Trophoblast cell (in vitro differentiated cells and primary cell): ENCODE data around the gene UBE2J2.

Experiments
- DNase-seq, 2 donors: peaks; one replicate each; pipeline ENCODE4 v3.0.0-alpha.2; 2016
- H2AFZ ChIP-seq: 2 replicates; pipeline ENCODE4 v1.6.1; 2013; ENCODE audit warnings: low read length, moderate library complexity, mild to moderate bottlenecking; ENCODE audit not compliant: insufficient read depth, poor library complexity
- H2AK5ac ChIP-seq: 2 replicates; pipeline ENCODE4 v1.6.1; 2013; ENCODE audit warnings: mild to moderate bottlenecking, low read length
- H2BK120ac ChIP-seq: 2 replicates; pipeline ENCODE4 v1.6.1; 2013; ENCODE audit warnings: low read length, mild to moderate bottlenecking, moderate library complexity; ENCODE audit not compliant: insufficient read depth, poor library complexity
- H2BK12ac ChIP-seq: 2 replicates; pipeline ENCODE4 v1.6.1; 2013; ENCODE audit warnings: mild to moderate bottlenecking, low read length, moderate library complexity
- H2BK5ac ChIP-seq: 2 replicates; pipeline ENCODE4 v1.6.1; 2013; ENCODE audit warnings: low read length, low read depth, moderate library complexity, mild to moderate bottlenecking; ENCODE audit not compliant: poor library complexity
- H3K14ac ChIP-seq: 2 replicates; pipeline ENCODE4 v1.6.1; 2013; ENCODE audit warnings: mild to moderate bottlenecking, low read length
- H3K18ac ChIP-seq: 2 replicates; pipeline ENCODE4 v1.6.1; 2013; ENCODE audit warnings: mild to moderate bottlenecking, low read length
- H3K23ac ChIP-seq: 2 replicates; pipeline ENCODE4 v1.6.1; 2013; ENCODE audit warnings: low read length
- H3K27ac ChIP-seq: 2 replicates; pipeline ENCODE4 v1.5.1; 2013; ENCODE audit warnings: low read depth, mild to moderate bottlenecking, inconsistent platforms, low read length, moderate library complexity
- H3K27me3 ChIP-seq: 2 replicates; pipeline ENCODE4 v1.6.1; 2013; ENCODE audit warnings: inconsistent platforms, mild to moderate bottlenecking, low read length, moderate library complexity; ENCODE audit not compliant: insufficient read depth
- H3K36me3 ChIP-seq, 2 experiments: 1 replicate in 1 of 2; 2 replicates in 1 of 2; pipeline ENCODE4 v1.6.1; 2013; ENCODE audit warnings: low read length in 2 of 2, mild to moderate bottlenecking in 2 of 2, moderate library complexity in 1 of 2; ENCODE audit not compliant: insufficient read depth in 2 of 2, control insufficient read depth in 1 of 2
- H3K4ac ChIP-seq: 2 replicates; pipeline ENCODE4 v1.6.1; 2013; ENCODE audit warnings: low read depth, mild to moderate bottlenecking, low read length, moderate library complexity
- H3K4me1 ChIP-seq, 2 experiments: 1 replicate in 1 of 2; 2 replicates in 1 of 2; pipeline ENCODE4 v1.6.1; 2013; ENCODE audit warnings: low read length in 2 of 2, mild to moderate bottlenecking in 2 of 2, moderate library complexity in 1 of 2; ENCODE audit not compliant: insufficient read depth in 2 of 2, control insufficient read depth in 1 of 2
- H3K4me2 ChIP-seq: 2 replicates; pipeline ENCODE4 v1.6.1; 2013; ENCODE audit warnings: inconsistent platforms, mild to moderate bottlenecking, low read length, moderate library complexity
- H3K4me3 ChIP-seq: 2 replicates; pipeline ENCODE4 v1.5.1; 2013; ENCODE audit warnings: mild to moderate bottlenecking, low read depth, low read length, inconsistent platforms
- H3K79me1 ChIP-seq: one replicate; pipeline ENCODE4 v1.6.1; 2013; ENCODE audit warnings: low read length
- H3K79me2 ChIP-seq: 2 replicates; pipeline ENCODE4 v1.6.1; 2013; ENCODE audit warnings: low read length, mild to moderate bottlenecking; ENCODE audit not compliant: control insufficient read depth, insufficient read depth, poor library complexity
- H3K9ac ChIP-seq: 2 replicates; pipeline ENCODE4 v1.6.1; 2013; ENCODE audit warnings: mild to moderate bottlenecking, low read length
- H3K9me3 ChIP-seq: 2 replicates; pipeline ENCODE4 v1.6.1; 2013; ENCODE audit warnings: low read depth, mild to moderate bottlenecking, control low read depth, inconsistent platforms, low read length; ENCODE audit not compliant: insufficient read depth
- H4K12ac ChIP-seq: 2 replicates; pipeline ENCODE4 v1.6.1; 2013; ENCODE audit warnings: low read depth, mild to moderate bottlenecking, low read length, moderate library complexity
- H4K8ac ChIP-seq: 2 replicates; pipeline ENCODE4 v1.6.1; 2013; ENCODE audit warnings: low read depth, mild to moderate bottlenecking, low read length, moderate library complexity
- H4K91ac ChIP-seq: one replicate; pipeline ENCODE4 v1.6.1; 2013; ENCODE audit warnings: low read depth, mild to moderate bottlenecking, low read length, moderate library complexity
- whole genome bisulfite sequencing: extraction: QIAGEN DNeasy Blood & Tissue Kit; methylation state at CpG from one replicate; pipeline ENCODE4 v1.1.7; 2013; ENCODE audit warnings: missing lambda C conversion rate; ENCODE audit not compliant: insufficient read length, insufficient coverage; ENCODE audit errors: extremely low coverage; 5-methylcytosine and 5-hydroxymethylcytosine counted together

The UBE2J2 gene

GRCh38 chr1:1212780-1213344 is 60.8 kb downstream of the UBE2J2 start:
- no CpG with 5 or more reads among the region's 24 CpGs for WGBS
- H3K36me3 ChIP-seq, result peaks cover 21 to 25% of the 10 kb centered on the region in 2 experiments
- no peak overlapping the region for H4K12ac ChIP-seq
- H3K9me3 ChIP-seq, result peaks cover 7% of the 10 kb centered on the region
- H3K18ac ChIP-seq, result no peak overlapping the region
- no peak overlapping the region for H3K23ac ChIP-seq
- no peak overlapping the region for H2AK5ac ChIP-seq
- no peaks in the 10 kb centered on the region for H3K79me1 ChIP-seq
- H3K27me3 ChIP-seq, result no peaks in the 10 kb centered on the region
- DNase-seq, result peak in 1 of 2 donors; percentile 20
- no peak overlapping the region for H3K4me2 ChIP-seq
- H4K8ac ChIP-seq, result no peak overlapping the region
- H3K27ac ChIP-seq, result no peak overlapping the region
- H2BK12ac ChIP-seq, result no peak overlapping the region
- no peaks in the 10 kb centered on the region for H3K4me1 ChIP-seq
- no peak overlapping the region for H3K9ac ChIP-seq
- no peak overlapping the region for H2BK120ac ChIP-seq
- no peak overlapping the region for H3K14ac ChIP-seq
- H3K4ac ChIP-seq, result no peak overlapping the region
- no peak overlapping the region for H2AFZ ChIP-seq
- H3K4me3 ChIP-seq, result no peak overlapping the region
- no peak overlapping the region for H2BK5ac ChIP-seq
- no peaks in the 10 kb centered on the region for H3K79me2 ChIP-seq
- no peak overlapping the region for H4K91ac ChIP-seq

- no peak for DNase-seq
- Histone ChIP-seq H3K23ac (no peak overlapping the region), H4K91ac (no peak overlapping the region), H2AK5ac (no peak overlapping the region), H3K14ac (no peak overlapping the region), H3K18ac (no peak overlapping the region), H2BK12ac (no peak overlapping the region), H3K79me2 (no peaks in the 10 kb centered on the region), H3K27ac (no peak overlapping the region), H3K4me2 (no peak overlapping the region), H3K4me1 (no peaks in the 10 kb centered on the region), H3K4me3 (no peak overlapping the region), H3K79me1 (no peaks in the 10 kb centered on the region), H4K8ac (no peak overlapping the region), H2BK120ac (no peak overlapping the region), H3K9ac (no peak overlapping the region), H3K4ac (no peak overlapping the region), H4K12ac (no peak overlapping the region), H3K36me3 (peaks cover 10 to 14% of the 10 kb centered on the region in 2 experiments), H3K9me3 (peaks cover 7% of the 10 kb centered on the region), H2AFZ (no peak overlapping the region), H2BK5ac (no peak overlapping the region), H3K27me3 (no peaks in the 10 kb centered on the region)
- WGBS, result no CpG with 5 or more reads among the region's 28 CpGs
Observed at GRCh38 chr1:1211541-1212441, 61.9 kb downstream of the UBE2J2 start.

GRCh38 chr1:1210726-1211540 is 62.7 kb downstream of the UBE2J2 start:
- Histone ChIP-seq H2AFZ (no peak overlapping the region), H2BK120ac (no peak overlapping the region), H4K8ac (no peak overlapping the region), H3K14ac (no peak overlapping the region), H4K91ac (no peak overlapping the region), H3K27ac (no peak overlapping the region), H4K12ac (no peak overlapping the region), H3K79me1 (no peaks in the 10 kb centered on the region), H3K27me3 (peaks cover 4% of the 10 kb centered on the region), H3K4me2 (no peak overlapping the region), H2AK5ac (no peak overlapping the region), H3K9me3 (peaks cover 7% of the 10 kb centered on the region), H3K4me1 (no peaks in the 10 kb centered on the region), H3K36me3 (peaks cover 2 to 6% of the 10 kb centered on the region in 2 experiments), H3K18ac (no peak overlapping the region), H3K9ac (no peak overlapping the region), H3K4me3 (no peak overlapping the region), H3K23ac (no peak overlapping the region), H2BK12ac (no peak overlapping the region), H2BK5ac (no peak overlapping the region), H3K79me2 (no peaks in the 10 kb centered on the region), H3K4ac (no peak overlapping the region)
- no peak for DNase-seq
- WGBS, result no CpG with 5 or more reads among the region's 31 CpGs

GRCh38 chr1:1208713-1209433 is 64.8 kb downstream of the UBE2J2 start:
- no peak overlapping the region for H3K23ac ChIP-seq

More at GRCh38 chr1:1208713-1209433, 64.8 kb downstream of the UBE2J2 start:
- H3K4me1 ChIP-seq, result no peaks in the 10 kb centered on the region
- no peak overlapping the region for H3K14ac ChIP-seq
- H2AK5ac ChIP-seq, result no peak overlapping the region
- H4K12ac ChIP-seq, result no peak overlapping the region
- H2AFZ ChIP-seq, result no peak overlapping the region
- H3K4ac ChIP-seq, result no peak overlapping the region
- no peak overlapping the region for H4K91ac ChIP-seq
- H3K27me3 ChIP-seq, result peaks cover 11% of the 10 kb centered on the region
- H4K8ac ChIP-seq, result no peak overlapping the region
- no CpG with 5 or more reads among the region's 38 CpGs for WGBS
- H2BK12ac ChIP-seq, result no peak overlapping the region
- no peak overlapping the region for H3K4me3 ChIP-seq
- H3K9me3 ChIP-seq, result peaks cover 7% of the 10 kb centered on the region
- no peaks in the 10 kb centered on the region for H3K79me1 ChIP-seq
- no peak overlapping the region for H3K27ac ChIP-seq
- no peak overlapping the region for H3K4me2 ChIP-seq
- no peak overlapping the region for H2BK5ac ChIP-seq
- H3K79me2 ChIP-seq, result no peaks in the 10 kb centered on the region
- H3K18ac ChIP-seq, result no peak overlapping the region
- DNase-seq, result no peak
- H3K9ac ChIP-seq, result no peak overlapping the region
- H3K36me3 ChIP-seq, result no peaks in the 10 kb centered on the region
- H2BK120ac ChIP-seq, result no peak overlapping the region
